ENCODE results near the gene GRAP2. TPM values are rescaled to one million over a fixed set of nuclear protein-coding genes. Genes with fewer than 3 reads are reported as not detected.

The GRAP2 gene
- total and polyA plus RNA-seq, 10 of the 15 experiments (the other 5 are each of a cell fraction or from before 2014, with no cell fraction given), result 3.3 to 79.1 (median 59.6) TPM

DNA sequence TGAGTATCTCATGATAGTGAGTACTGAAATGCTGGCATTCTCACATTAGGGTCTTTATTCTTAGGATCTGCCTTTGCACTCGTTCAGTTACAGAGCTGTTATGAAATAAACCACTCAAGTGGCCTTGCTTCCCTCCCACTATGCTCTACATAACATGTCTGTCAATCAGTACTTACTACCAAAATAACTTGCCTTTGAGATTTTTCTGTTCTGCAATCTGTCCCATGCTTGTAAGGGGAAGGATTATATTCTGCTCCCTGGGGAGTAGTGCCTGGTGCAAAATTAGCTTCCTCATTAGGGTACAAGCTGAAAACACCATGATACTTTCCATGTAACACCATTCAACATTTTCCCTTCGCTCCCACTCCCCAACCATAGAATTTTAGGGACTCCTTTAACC is 1.9 kb upstream of the GRAP2 start (continued):
- TF ChIP-seq, protein P1, sequence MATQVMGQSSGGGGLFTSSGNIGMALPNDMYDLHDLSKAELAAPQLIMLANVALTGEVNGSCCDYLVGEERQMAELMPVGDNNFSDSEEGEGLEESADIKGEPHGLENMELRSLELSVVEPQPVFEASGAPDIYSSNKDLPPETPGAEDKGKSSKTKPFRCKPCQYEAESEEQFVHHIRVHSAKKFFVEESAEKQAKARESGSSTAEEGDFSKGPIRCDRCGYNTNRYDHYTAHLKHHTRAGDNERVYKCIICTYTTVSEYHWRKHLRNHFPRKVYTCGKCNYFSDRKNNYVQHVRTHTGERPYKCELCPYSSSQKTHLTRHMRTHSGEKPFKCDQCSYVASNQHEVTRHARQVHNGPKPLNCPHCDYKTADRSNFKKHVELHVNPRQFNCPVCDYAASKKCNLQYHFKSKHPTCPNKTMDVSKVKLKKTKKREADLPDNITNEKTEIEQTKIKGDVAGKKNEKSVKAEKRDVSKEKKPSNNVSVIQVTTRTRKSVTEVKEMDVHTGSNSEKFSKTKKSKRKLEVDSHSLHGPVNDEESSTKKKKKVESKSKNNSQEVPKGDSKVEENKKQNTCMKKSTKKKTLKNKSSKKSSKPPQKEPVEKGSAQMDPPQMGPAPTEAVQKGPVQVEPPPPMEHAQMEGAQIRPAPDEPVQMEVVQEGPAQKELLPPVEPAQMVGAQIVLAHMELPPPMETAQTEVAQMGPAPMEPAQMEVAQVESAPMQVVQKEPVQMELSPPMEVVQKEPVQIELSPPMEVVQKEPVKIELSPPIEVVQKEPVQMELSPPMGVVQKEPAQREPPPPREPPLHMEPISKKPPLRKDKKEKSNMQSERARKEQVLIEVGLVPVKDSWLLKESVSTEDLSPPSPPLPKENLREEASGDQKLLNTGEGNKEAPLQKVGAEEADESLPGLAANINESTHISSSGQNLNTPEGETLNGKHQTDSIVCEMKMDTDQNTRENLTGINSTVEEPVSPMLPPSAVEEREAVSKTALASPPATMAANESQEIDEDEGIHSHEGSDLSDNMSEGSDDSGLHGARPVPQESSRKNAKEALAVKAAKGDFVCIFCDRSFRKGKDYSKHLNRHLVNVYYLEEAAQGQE (IDR thresholded peaks at IDR 0.05; ENCODE audit: low read depth, low read length), result no peak
- TF ChIP-seq, protein P2, sequence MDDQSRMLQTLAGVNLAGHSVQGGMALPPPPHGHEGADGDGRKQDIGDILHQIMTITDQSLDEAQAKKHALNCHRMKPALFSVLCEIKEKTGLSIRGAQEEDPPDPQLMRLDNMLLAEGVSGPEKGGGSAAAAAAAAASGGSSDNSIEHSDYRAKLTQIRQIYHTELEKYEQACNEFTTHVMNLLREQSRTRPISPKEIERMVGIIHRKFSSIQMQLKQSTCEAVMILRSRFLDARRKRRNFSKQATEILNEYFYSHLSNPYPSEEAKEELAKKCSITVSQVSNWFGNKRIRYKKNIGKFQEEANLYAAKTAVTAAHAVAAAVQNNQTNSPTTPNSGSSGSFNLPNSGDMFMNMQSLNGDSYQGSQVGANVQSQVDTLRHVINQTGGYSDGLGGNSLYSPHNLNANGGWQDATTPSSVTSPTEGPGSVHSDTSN (IDR thresholded peaks at IDR 0.05; ENCODE audit: insufficient replicate concordance, low read depth, low read length), result peak; percentile 86
- TF ChIP-seq JUNB (IDR thresholded peaks at IDR 0.05) (no peak), RB1 (IDR thresholded peaks at IDR 0.05; ENCODE audit: borderline replicate concordance) (no peak), MTA2 (IDR thresholded peaks at IDR 0.05; ENCODE audit: low read depth) (peak; percentile 89), CREB1 (IDR thresholded peaks at IDR 0.05; ENCODE audit: low read depth) (0 out of 2 replicates have a peak, but pooled peaks have one; percentile 46), FOS (IDR thresholded peaks at IDR 0.05; ENCODE audit: borderline replicate concordance, extremely low read depth, insufficient read length) (no peak), KDM1A (IDR thresholded peaks at IDR 0.05; ENCODE audit: borderline replicate concordance) (no peak), ETV6 (conservative IDR thresholded peaks at IDR 0.05 in 1 of 2, IDR thresholded peaks at IDR 0.05 in 1 of 2; ENCODE audit: borderline replicate concordance in 1 of 2, low read depth in 1 of 2) (no peak), CHD1 (IDR thresholded peaks at IDR 0.05; ENCODE audit: low read depth, low read length) (no peak), TCF7 (IDR thresholded peaks at IDR 0.05; ENCODE audit: borderline replicate concordance) (no peak), SIN3A (IDR thresholded peaks at IDR 0.05; ENCODE audit: low read depth, low read length) (no peak), SREBF1 (IDR thresholded peaks at IDR 0.05; ENCODE audit: low read length) (no peak), SPI1 (IDR thresholded peaks at IDR 0.05; ENCODE audit: borderline replicate concordance, insufficient read depth, low read depth, low read length) (peak; percentile 63; the same call in 1 of the 2 replicates), HCFC1 (IDR thresholded peaks at IDR 0.05; ENCODE audit: low read length) (no peak), PAX5 (IDR thresholded peaks at IDR 0.05; ENCODE audit: borderline replicate concordance, low read depth, low read length) (no peak)
- TF ChIP-seq, protein P3, sequence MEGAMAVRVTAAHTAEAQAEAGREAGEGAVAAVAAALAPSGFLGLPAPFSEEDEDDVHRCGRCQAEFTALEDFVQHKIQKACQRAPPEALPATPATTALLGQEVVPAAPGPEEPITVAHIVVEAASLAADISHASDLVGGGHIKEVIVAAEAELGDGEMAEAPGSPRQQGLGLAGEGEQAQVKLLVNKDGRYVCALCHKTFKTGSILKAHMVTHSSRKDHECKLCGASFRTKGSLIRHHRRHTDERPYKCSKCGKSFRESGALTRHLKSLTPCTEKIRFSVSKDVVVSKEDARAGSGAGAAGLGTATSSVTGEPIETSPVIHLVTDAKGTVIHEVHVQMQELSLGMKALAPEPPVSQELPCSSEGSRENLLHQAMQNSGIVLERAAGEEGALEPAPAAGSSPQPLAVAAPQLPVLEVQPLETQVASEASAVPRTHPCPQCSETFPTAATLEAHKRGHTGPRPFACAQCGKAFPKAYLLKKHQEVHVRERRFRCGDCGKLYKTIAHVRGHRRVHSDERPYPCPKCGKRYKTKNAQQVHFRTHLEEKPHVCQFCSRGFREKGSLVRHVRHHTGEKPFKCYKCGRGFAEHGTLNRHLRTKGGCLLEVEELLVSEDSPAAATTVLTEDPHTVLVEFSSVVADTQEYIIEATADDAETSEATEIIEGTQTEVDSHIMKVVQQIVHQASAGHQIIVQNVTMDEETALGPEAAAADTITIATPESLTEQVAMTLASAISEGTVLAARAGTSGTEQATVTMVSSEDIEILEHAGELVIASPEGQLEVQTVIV (IDR thresholded peaks at IDR 0.05; ENCODE audit: borderline replicate concordance, partially characterized antibody), result no peak
- TF ChIP-seq, protein P4, sequence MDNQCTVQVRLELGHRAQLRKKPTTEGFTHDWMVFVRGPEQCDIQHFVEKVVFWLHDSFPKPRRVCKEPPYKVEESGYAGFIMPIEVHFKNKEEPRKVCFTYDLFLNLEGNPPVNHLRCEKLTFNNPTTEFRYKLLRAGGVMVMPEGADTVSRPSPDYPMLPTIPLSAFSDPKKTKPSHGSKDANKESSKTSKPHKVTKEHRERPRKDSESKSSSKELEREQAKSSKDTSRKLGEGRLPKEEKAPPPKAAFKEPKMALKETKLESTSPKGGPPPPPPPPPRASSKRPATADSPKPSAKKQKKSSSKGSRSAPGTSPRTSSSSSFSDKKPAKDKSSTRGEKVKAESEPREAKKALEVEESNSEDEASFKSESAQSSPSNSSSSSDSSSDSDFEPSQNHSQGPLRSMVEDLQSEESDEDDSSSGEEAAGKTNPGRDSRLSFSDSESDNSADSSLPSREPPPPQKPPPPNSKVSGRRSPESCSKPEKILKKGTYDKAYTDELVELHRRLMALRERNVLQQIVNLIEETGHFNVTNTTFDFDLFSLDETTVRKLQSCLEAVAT (IDR thresholded peaks at IDR 0.05), result no peak
- TF ChIP-seq, protein P5, sequence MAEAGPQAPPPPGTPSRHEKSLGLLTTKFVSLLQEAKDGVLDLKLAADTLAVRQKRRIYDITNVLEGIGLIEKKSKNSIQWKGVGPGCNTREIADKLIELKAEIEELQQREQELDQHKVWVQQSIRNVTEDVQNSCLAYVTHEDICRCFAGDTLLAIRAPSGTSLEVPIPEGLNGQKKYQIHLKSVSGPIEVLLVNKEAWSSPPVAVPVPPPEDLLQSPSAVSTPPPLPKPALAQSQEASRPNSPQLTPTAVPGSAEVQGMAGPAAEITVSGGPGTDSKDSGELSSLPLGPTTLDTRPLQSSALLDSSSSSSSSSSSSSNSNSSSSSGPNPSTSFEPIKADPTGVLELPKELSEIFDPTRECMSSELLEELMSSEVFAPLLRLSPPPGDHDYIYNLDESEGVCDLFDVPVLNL (IDR thresholded peaks at IDR 0.05; ENCODE audit: low read depth, low read length), result no peak
- TF ChIP-seq, protein P6, sequence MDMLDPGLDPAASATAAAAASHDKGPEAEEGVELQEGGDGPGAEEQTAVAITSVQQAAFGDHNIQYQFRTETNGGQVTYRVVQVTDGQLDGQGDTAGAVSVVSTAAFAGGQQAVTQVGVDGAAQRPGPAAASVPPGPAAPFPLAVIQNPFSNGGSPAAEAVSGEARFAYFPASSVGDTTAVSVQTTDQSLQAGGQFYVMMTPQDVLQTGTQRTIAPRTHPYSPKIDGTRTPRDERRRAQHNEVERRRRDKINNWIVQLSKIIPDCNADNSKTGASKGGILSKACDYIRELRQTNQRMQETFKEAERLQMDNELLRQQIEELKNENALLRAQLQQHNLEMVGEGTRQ (IDR thresholded peaks at IDR 0.05; ENCODE audit: borderline replicate concordance, low read depth, low read length), result no peak
